DND-41 (cell line): ENCODE data around the gene CASD1.

Experiments
- ATAC-seq: fragments of 200-7000 bp; cut with Tn5 transposase; 3 replicates; pipeline ENCODE4 v1.9.1; 2021; ENCODE audit warnings: low read depth; ENCODE audit not compliant: insufficient read depth
- DNase-seq: peaks from one replicate; pipeline ENCODE4 v3.0.0-alpha.2; 2020
- H2AFZ ChIP-seq: 2 replicates; pipeline ENCODE4 v1.6.0; 2012; ENCODE audit warnings: low read depth, low read length
- H3K27ac ChIP-seq: 2 replicates; pipeline ENCODE4 v1.5.1; 2012; ENCODE audit warnings: low read length, inconsistent platforms
- H3K27me3 ChIP-seq: fragments of 200-600 bp; sonication (generic); 2 replicates; pipeline ENCODE4 v1.6.0; 2012; ENCODE audit warnings: low read length, mild to moderate bottlenecking, inconsistent platforms; ENCODE audit not compliant: insufficient read depth, poor library complexity
- H3K36me3 ChIP-seq: 2 replicates; pipeline ENCODE4 v1.5.1; 2012; ENCODE audit warnings: low read length, inconsistent platforms; ENCODE audit not compliant: insufficient read depth
- H3K4me1 ChIP-seq: 2 replicates; pipeline ENCODE4 v1.5.1; 2012; ENCODE audit warnings: mild to moderate bottlenecking, low read length; ENCODE audit not compliant: insufficient read depth
- H3K4me2 ChIP-seq: 2 replicates; pipeline ENCODE4 v1.6.0; 2012; ENCODE audit warnings: mild to moderate bottlenecking, moderate library complexity, low read length, inconsistent platforms; ENCODE audit not compliant: insufficient read depth
- H3K4me3 ChIP-seq, 2 experiments: fragments of 200-600 bp in 1 of 2; shearing (Covaris generic) in 1 of 2; 2 replicates each; pipeline ENCODE4 v1.5.1; 2012 to 2016; ENCODE audit warnings: inconsistent platforms in 2 of 2, low read length in 2 of 2, mild to moderate bottlenecking in 2 of 2, low read depth in 1 of 2, moderate library complexity in 1 of 2
- H3K79me2 ChIP-seq: 2 replicates; pipeline ENCODE4 v1.6.0; 2012; ENCODE audit warnings: low read length, inconsistent platforms; ENCODE audit not compliant: insufficient read depth
- H3K9ac ChIP-seq: 2 replicates; pipeline ENCODE4 v1.6.0; 2012; ENCODE audit warnings: low read depth, mild to moderate bottlenecking, inconsistent platforms, low read length, moderate library complexity
- H3K9me3 ChIP-seq: 2 replicates; pipeline ENCODE4 v1.5.1; 2012; ENCODE audit warnings: low read length, moderate library complexity, mild to moderate bottlenecking, inconsistent platforms; ENCODE audit not compliant: insufficient read depth, severe bottlenecking
- H4K20me1 ChIP-seq: 2 replicates; pipeline ENCODE4 v1.6.0; 2012; ENCODE audit warnings: low read length; ENCODE audit not compliant: insufficient read depth
- EZH2 ChIP-seq: IDR thresholded peaks from 3 replicates; pipeline ENCODE4 v1.6.1; 2012; ENCODE audit warnings: borderline replicate concordance, low read depth, mild to moderate bottlenecking, moderate library complexity, low read length, inconsistent platforms; ENCODE audit not compliant: severe bottlenecking
- TF ChIP-seq, protein P1 (sequence below): IDR thresholded peaks from 2 replicates; pipeline ENCODE4 v1.5.1; 2012; ENCODE audit warnings: borderline replicate concordance, low read length, moderate library complexity, mild to moderate bottlenecking; ENCODE audit not compliant: poor library complexity, severe bottlenecking; ENCODE audit errors: extremely low read depth

Gene CASD1

DNA sequence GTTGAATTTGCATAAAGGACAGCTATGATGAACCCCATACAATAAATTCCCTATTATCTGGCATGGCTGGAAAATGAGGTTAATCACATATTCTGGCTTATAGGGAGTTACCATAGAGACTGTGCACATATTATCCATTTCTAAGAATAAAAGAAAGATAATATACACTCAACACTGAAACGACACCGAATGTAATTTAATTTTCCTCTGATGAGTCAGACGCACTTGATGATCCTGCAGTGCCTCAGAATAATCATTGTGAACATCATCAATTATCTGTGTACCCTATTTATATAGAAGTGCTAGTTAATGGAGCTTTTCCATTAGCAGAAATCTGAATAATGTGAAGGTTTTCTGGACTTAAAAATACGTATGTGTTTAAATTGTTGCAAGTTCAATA is 86.1 kb downstream of the CASD1 start:
- Histone ChIP-seq H3K4me2 (no peak overlapping the region), H3K79me2 (no peaks in the 10 kb centered on the region), H3K27ac (no peak overlapping the region), H2AFZ (no peak overlapping the region), H3K9ac (no peak overlapping the region), H3K27me3 (no peaks in the 10 kb centered on the region), H3K9me3 (no peaks in the 10 kb centered on the region), H3K4me1 (no peaks in the 10 kb centered on the region), H4K20me1 (no peaks in the 10 kb centered on the region), H3K4me3 (no peak overlapping the region), H3K36me3 (no peaks in the 10 kb centered on the region)
- TF ChIP-seq, protein P1, sequence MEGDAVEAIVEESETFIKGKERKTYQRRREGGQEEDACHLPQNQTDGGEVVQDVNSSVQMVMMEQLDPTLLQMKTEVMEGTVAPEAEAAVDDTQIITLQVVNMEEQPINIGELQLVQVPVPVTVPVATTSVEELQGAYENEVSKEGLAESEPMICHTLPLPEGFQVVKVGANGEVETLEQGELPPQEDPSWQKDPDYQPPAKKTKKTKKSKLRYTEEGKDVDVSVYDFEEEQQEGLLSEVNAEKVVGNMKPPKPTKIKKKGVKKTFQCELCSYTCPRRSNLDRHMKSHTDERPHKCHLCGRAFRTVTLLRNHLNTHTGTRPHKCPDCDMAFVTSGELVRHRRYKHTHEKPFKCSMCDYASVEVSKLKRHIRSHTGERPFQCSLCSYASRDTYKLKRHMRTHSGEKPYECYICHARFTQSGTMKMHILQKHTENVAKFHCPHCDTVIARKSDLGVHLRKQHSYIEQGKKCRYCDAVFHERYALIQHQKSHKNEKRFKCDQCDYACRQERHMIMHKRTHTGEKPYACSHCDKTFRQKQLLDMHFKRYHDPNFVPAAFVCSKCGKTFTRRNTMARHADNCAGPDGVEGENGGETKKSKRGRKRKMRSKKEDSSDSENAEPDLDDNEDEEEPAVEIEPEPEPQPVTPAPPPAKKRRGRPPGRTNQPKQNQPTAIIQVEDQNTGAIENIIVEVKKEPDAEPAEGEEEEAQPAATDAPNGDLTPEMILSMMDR, result no peak
- no peak for TF ChIP-seq EZH2
- no peak for DNase-seq
- no peak for ATAC-seq

DNA sequence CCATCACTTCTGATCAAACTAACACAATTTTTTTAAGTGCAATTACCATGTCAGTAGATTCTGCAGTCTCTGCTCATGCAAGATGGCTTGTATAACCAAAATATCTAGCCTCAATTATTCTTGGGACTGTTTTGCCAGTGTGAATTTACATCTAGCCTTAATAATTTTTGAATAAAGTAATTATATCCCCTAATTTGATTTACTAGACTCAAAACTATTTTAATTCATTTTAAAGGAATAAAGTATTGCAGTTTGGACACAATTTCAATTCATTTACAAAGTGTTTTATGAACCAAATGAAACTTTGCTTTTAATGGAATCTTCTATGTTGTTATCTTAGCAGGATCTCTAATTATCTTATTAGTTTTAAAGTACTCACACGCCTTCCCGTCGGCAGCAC is 90.7 kb downstream of the CASD1 start:
- Histone ChIP-seq H3K4me2 (no peak overlapping the region), H3K79me2 (no peaks in the 10 kb centered on the region), H3K9me3 (no peaks in the 10 kb centered on the region), H3K27me3 (no peaks in the 10 kb centered on the region), H2AFZ (no peak overlapping the region), H3K4me1 (no peaks in the 10 kb centered on the region), H4K20me1 (no peaks in the 10 kb centered on the region), H3K27ac (no peak overlapping the region), H3K9ac (no peak overlapping the region), H3K4me3 (no peak overlapping the region), H3K36me3 (no peaks in the 10 kb centered on the region)
- ATAC-seq (no peak), DNase-seq (no peak)
- TF ChIP-seq, protein P1, result no peak
- TF ChIP-seq EZH2, result no peak

DNA sequence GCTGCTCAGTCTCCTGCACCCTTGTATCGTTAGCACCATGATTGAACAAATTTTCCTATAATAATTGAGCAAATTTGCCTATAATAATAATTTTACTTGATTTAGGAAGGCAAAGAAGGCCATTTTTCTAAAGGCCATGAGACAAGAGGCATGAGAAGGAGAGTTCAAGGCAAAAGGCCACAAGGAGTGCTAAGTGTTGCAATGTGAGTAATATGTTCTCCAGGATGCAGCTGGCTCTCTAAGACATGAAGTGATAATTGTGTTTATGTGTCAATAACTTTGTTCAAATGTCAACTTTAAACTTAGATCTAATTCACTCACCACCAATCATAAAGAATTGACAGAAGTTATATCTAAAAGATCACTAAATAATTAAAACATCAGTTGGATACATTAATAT is 92.6 kb downstream of the CASD1 start:
- TF ChIP-seq, protein P1, result no peak
- no peak for TF ChIP-seq EZH2
- H3K27ac ChIP-seq, result no peak overlapping the region
- no peak overlapping the region for H3K4me2 ChIP-seq
- no peak overlapping the region for H2AFZ ChIP-seq
- no peak overlapping the region for H3K4me3 ChIP-seq
- H4K20me1 ChIP-seq, result no peaks in the 10 kb centered on the region
- DNase-seq, result no peak
- H3K9me3 ChIP-seq, result no peaks in the 10 kb centered on the region
- ATAC-seq, result no peak
- H3K4me1 ChIP-seq, result no peaks in the 10 kb centered on the region
- H3K79me2 ChIP-seq, result no peaks in the 10 kb centered on the region
- H3K9ac ChIP-seq, result no peak overlapping the region
- no peaks in the 10 kb centered on the region for H3K27me3 ChIP-seq
- H3K36me3 ChIP-seq, result no peaks in the 10 kb centered on the region

DNA sequence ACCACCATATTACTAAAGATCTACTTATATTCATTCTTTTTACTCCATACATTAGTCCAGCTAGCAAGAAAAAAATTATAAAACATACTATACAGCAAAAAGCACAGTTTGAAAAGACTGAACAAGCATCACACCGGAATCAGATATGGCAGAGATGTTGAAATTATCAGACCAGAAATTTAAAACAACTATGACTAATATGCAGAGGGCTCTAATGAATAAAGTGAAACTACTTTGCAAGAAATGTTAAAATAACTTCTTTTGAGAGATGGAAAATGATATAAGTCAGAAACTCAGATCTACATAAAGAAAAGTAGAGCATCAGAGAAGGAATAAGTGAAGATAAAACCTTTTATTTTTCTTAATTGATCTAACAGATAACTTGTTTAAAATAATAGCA is 95.4 kb downstream of the CASD1 start:
- DNase-seq, result no peak
- no peaks in the 10 kb centered on the region for H3K79me2 ChIP-seq
- TF ChIP-seq EZH2, result no peak
- TF ChIP-seq, protein P1, result no peak
- no peak overlapping the region for H3K9ac ChIP-seq
- H3K27me3 ChIP-seq, result no peaks in the 10 kb centered on the region
- no peaks in the 10 kb centered on the region for H3K9me3 ChIP-seq
- H3K4me2 ChIP-seq, result no peak overlapping the region
- H3K36me3 ChIP-seq, result no peaks in the 10 kb centered on the region
- no peak overlapping the region for H3K4me3 ChIP-seq
- no peak for ATAC-seq
- no peak overlapping the region for H3K27ac ChIP-seq
- H2AFZ ChIP-seq, result no peak overlapping the region
- no peaks in the 10 kb centered on the region for H4K20me1 ChIP-seq
- no peaks in the 10 kb centered on the region for H3K4me1 ChIP-seq
